IPS-18c (cell line): ENCODE results near the gene AGO4.
"Not testable (repeated sequence)": the region's sequence is repeated elsewhere in the genome, so short reads cannot be mapped to it uniquely, and the experiment has no call there.

Experiments
- H3K4me3 ChIP-seq: 2 replicates; pipeline ENCODE4 v1.7.0; 2013; ENCODE audit warnings: low read depth, mild to moderate bottlenecking, low read length, moderate library complexity; ENCODE audit not compliant: insufficient read depth
- H3K9me3 ChIP-seq: one replicate; pipeline ENCODE4 v1.6.1; 2013; ENCODE audit warnings: mild to moderate bottlenecking, low read length, moderate library complexity; ENCODE audit not compliant: control insufficient read depth, insufficient read depth

The AGO4 gene

DNA sequence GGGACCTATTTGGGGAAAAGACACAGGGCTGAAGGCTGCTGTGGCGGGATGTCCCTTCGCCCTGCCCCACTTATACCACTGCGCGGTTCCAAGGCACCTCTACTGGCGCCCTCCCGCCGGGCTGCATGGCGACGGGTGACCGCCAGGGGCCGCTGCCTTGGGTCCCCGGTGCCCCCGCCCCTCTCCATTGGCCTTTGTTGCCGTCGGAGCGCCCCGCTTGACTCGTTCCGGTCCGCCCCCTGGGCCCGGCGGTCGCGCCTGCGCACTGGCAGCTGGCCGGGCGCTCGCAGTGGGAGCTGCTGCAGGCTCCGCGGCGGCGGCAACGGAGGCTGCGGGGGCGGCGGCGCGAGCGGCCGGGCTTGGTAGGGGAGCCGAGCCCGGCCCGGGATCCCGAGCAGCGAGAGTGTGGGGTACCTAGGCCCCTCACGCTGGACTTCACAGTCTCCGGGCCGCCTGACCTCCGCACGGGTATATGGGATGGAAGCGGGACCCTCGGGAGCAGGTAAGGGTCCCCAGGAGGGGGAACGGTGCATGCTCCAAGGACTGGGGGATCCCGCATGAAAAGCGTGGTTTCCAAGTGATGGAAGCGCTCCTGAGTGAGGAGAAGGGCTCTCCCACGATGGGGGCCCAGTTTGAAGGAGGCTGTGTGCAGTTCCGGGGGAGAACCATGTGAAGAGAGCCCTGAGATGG, 75.3 kb downstream of the AGO4 start, which contains the start of gene AGO1:
Gene AGO1, plus strand, starts transcription at position 265 of the 690 bp plus-strand sequence. Its CDS starts 213 bp downstream, at position 478.
- Histone ChIP-seq H3K4me3 (peak within 1 kb of the TSS; percentile 99), H3K9me3 (no peaks in the 10 kb centered on the region)

DNA sequence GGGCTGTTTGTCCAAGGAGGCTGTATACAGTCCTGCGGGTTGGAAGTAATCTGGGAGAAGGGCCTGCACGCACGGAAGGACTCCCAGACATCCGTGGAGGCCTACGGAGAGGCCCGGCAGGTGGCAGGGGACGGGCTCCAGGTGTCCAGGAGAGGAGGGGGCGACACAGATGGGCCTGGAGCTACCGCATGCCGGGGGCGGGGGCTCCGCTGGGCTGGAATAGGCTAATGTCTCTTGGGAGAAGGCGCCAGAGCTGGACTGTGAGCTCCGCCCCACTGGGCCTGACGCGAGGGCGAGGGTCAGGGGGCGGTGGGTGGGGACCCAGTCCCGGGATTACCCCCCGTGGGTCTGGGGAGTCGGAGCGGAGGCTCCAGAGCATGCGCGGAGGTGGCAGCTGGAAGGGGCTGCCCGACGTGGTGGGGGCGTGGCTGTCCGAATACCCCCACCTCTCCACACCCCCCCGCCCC, 75.9 kb downstream of the AGO4 start:
- H3K9me3 ChIP-seq: no peaks in the 10 kb centered on the region
- H3K4me3 ChIP-seq: peak overlapping the region; percentile 99

DNA sequence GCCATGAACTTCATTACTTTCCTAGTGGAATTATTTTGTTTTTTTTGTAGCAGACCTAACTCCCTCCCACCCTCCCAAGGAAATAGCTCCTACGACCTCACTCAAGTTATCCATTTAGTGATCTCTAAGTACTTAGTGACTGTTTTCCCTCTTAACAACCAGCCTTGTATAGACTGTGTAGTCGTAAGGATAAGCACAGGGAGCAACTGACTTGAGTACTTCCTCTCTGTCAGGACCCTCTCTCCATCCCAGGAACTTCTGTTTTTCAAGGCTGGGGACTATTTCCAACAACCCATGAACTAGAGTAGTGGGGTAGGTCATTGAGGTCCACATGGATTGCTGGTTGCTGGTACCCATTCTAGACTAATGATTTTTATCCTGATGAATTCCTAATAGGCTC, 77.1 kb downstream of the AGO4 start:
- Histone ChIP-seq H3K4me3 (no peak overlapping the region), H3K9me3 (no peaks in the 10 kb centered on the region)

DNA sequence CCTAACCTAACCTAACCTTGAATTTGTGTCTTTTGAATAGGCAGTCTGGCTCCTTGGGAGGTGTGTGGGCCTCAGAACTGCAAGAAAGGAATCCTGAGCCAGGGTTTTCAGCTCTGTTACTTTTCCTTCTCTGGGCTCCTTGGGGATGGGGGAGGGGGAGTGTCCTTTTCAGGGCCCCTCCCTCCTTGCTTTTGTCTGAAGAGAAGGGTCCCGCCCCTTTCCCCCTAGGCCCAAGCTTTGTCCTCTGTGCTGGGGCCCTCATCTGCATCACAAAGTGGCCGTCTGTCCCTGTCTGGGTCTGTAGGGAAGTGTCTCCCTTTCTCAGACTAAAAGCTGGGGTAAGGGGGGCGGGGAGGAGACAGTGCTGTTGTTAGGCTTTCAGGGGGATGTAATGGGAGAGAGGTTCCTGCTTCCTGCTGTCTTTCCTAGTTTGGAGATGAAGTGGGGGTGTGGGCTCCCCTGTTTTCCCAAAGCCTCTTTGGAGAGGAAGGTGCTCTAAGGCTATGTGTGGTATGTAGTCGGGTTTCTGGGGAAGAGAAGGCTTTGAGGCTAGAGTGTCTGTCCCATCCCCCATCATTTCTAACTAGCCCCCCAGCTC, 78.2 kb downstream of the AGO4 start:
- Histone ChIP-seq H3K4me3 (peak overlapping the region; percentile 40), H3K9me3 (no peaks in the 10 kb centered on the region)

DNA sequence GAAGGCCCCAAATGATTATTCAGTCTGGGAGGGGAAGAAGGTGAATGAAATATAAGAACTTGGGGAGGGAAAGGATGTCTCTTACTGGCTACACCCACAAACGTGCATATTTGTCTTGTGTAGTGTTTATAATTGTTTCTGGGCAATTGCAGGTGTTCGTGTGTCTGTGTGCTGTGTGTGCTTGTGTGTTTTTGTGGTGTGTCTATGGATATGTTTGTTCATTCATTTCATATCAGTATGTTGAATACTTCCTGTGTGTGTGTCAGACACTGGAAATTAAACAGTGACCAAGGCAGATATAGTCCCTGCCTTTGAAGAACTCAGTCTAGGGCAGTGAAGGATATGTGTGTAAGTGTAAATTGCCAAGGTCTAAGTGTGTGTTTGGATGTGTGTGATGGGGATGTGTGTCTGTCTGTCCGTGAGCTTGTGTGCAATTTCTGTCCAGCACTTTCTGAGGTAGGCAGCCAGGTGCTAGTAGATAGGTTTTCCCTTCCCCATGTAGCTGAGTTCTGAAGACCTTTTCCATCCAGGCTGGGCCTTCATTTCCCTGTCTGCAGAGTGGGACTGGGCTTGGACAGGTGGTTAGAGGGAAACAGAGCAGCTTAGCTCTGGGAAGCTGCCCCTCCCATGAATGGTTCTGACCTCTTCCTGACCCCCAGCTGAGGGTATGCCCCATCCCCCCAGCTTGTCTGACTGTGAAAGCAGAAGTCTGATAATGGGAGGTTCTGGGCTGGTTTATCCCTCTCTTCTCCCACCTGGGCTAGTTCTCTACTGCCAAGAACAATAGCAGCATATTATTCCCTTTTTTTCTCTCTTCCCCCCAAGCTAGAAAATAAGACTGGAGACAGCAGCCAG, 79.0 kb downstream of the AGO4 start:
- Histone ChIP-seq H3K9me3 (no peaks in the 10 kb centered on the region), H3K4me3 (peak overlapping the region; percentile 40)

DNA sequence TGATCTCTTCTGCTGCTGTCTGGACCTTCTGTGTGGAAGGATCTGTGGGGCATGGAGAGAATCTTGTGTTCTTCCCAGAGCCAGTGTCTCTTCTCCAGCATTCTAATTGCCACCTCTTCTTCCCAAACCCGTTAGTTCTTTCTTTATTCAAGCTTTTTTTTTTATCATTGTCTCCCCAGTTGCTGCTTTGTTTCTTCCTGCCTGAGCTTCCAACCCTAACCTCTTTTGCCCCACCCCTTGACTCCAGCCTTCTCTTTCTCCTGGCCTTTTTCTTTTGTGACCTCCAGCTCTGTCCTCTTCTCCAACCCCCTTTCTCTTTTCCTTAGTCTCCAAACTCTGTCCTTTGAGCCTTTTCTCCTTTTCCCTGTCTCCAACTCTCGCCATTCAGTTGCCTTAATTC, 79.7 kb downstream of the AGO4 start:
- Histone ChIP-seq H3K4me3 (no peak overlapping the region), H3K9me3 (no peaks in the 10 kb centered on the region)

DNA sequence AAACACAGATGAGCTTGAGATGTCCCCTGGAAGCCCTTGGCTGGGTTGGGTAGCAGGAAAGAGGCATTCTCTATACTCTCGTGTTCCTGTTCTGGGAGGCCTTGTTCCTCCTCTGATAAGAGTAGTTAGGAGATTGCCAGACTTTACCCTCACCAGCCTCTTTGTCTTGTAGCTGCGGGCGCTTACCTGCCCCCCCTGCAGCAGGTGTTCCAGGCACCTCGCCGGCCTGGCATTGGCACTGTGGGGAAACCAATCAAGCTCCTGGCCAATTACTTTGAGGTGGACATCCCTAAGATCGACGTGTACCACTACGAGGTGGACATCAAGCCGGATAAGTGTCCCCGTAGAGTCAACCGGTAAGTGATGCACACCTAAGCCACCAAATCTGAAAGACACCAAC, 80.4 kb downstream of the AGO4 start:
- H3K9me3 ChIP-seq: no peaks in the 10 kb centered on the region
- H3K4me3 ChIP-seq: no peak overlapping the region

DNA sequence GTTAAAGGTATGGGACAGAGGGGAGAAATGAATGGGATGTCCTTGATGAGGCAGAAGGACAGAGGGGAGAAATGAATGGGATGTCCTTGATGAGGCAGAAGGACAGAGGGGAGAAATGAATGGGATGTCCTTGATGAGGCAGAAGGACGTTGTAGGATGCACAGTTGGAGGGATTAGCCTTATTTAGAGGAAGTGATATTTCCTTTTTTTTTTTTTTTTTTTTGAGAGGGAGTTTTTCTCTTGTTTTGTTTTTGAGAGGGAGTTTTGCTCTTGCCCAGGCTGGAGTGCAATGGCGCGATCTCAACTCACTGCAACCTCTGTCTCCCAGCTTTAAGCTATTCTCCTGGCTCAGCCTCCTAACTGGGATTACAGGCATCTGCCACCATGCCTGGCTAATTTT, 81.2 kb downstream of the AGO4 start:
- not testable (repeated sequence) for H3K9me3 ChIP-seq, H3K4me3 ChIP-seq

DNA sequence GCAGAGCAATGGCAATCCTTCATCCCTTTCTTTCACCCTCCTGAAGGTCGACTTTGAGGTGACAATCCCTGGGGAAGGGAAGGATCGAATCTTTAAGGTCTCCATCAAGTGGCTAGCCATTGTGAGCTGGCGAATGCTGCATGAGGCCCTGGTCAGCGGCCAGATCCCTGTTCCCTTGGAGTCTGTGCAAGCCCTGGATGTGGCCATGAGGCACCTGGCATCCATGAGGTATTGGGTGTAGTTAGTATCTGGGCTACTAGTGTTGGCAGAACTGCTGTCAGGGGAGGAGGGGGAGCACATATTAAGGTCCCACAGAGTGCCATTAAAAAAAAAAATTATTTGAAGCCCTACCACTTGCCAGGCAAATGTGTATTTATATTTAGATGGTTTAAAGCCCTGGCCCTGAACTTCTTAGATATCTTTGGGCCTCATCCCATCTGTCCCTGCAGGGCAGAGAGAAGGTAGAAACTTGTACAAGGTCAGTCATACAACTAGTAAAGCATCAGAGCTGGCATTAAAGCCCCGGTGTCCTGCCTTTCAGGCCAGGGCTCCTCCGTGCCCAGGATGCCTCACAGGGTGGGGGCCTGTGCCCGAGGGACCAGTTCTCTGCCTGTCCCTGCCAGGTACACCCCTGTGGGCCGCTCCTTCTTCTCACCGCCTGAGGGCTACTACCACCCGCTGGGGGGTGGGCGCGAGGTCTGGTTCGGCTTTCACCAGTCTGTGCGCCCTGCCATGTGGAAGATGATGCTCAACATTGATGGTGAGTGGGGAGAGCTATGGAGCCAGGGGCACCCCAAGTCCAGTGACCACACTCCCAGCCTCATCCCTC, 85.4 kb downstream of the AGO4 start:
- Histone ChIP-seq H3K9me3 (no peaks in the 10 kb centered on the region), H3K4me3 (no peak overlapping the region)

DNA sequence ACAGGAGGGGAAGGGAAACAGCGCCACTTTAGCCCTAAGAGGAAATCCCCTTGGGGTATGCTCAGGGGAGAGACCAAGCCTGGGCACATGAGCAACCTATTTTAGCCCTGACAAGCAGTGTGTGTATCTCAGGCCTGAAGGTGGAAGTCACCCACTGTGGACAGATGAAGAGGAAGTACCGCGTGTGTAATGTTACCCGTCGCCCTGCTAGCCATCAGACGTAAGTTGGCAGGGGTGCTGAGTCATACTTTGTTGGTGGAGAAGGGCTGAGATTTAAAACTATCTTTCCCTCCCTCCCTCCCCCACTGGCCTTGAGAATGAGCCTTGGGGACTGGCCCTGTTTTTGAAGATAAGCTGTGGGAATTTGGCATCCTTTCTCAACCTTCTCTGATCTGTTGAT, 86.4 kb downstream of the AGO4 start:
- no peak overlapping the region for H3K4me3 ChIP-seq
- H3K9me3 ChIP-seq: no peaks in the 10 kb centered on the region

DNA sequence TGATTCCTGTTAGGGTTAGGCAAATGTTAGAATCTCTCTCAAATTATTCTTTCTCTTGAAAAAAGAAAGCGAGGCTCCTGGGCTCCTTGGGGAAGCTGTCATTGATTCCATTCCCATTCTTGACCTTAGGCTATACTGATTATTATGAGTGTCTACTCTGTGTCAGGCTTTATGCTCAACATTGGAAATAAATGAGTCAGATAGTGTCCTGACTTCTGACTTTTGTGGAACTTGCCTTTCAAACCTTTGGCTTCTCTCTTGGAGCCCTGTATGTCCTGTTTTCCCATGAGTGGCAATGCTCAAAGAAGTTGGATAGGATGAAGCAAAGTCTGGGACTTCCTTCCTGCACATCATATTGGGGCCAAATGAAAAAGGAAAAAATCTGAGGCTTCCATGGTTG, 86.8 kb downstream of the AGO4 start:
- H3K4me3 ChIP-seq: no peak overlapping the region

DNA sequence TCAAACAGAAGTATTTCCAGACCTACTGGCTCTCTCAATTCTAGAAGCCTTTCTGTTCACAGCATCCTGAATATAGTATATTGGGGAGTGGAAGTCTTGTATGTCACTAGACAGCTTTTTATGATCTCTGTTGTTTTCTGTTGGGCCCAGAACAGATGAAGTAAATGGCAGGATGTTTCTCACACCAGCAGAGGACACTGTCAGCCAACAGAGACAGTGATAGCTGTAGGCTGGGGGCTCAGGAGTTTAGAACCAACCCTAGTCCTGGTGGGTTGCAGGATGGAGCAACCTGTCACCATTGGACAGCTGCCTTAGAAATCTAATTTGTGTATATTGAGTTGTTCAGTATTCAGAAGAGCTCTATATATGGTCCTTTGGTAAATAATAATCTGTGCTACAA, 92.1 kb downstream of the AGO4 start:
- Histone ChIP-seq H3K4me3 (no peak overlapping the region), H3K9me3 (no peaks in the 10 kb centered on the region)

More for the DNA sequence above, 86.8 kb downstream of the AGO4 start:
- H3K9me3 ChIP-seq: no peaks in the 10 kb centered on the region

DNA sequence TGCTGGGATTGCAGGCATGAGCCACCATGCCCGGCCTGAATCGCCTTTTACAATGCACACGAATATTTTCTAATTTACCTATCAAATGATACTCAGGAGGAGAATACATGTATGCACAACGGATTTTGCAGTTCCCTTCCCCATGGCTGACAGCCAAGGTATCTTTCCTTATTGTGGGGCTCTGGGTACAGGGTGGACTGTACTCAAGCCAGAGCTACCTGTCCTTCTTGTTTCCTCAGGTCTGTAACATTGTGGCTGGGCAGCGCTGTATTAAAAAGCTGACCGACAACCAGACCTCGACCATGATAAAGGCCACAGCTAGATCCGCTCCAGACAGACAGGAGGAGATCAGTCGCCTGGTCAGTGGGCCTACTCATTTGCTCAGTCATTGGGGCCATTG, 93.4 kb downstream of the AGO4 start:
- H3K4me3 ChIP-seq: no peak overlapping the region
- H3K9me3 ChIP-seq: no peaks in the 10 kb centered on the region

DNA sequence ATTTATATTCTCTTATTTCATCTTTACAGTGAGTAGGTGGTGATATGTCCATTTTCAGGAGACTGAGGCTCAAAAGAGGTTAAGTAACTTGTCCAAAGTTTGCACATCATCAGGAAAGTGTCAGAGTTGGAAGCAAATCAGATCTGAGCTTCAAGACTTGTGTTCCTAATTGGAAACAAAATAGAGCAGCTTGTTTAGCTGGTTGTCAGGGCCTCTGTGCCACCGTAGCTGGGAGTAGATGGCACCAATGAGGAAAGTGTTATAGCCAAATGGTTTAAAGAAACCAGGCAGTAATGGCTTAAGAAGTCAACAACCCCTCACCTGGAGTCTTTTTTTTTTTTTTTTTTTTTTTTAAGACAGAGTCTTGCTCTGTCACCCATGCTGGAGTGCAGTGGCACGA, 94.9 kb downstream of the AGO4 start:
- H3K9me3 ChIP-seq: no peaks in the 10 kb centered on the region
- no peak overlapping the region for H3K4me3 ChIP-seq
